Activated CD8-positive, alpha-beta T cell treated with anti-CD3 and anti-CD28 coated beads for 36 hours (primary cell): ENCODE measurements around the gene VPS35L. TPM values are rescaled to one million over a fixed set of nuclear protein-coding genes. Genes with fewer than 3 reads are reported as not detected.

Experiments
- ATAC-seq: fragments of 200-7000 bp; cut with Tn5 transposase; one replicate; pipeline ENCODE4 v1.10.0; 2021; ENCODE audit warnings: mild to moderate bottlenecking, moderate library complexity
- CTCF ChIA-PET: fragments of 350-600 bp; sonication (Branson Sonifier 250); formaldehyde crosslinking; loops from one replicate; lab custom pipeline; 2021; ENCODE audit warnings: antibody characterized with exemption; lab: Charles Lee
- POLR2A ChIA-PET: fragments of 350-600 bp; sonication (Branson Sonifier 250); formaldehyde crosslinking; loops from one replicate; lab custom pipeline; 2021; ENCODE audit warnings: antibody characterized with exemption; lab: Charles Lee
- DNase-seq: peaks from one replicate; pipeline ENCODE4 v3.0.0-alpha.2; 2020
- H3K27ac Mint-ChIP-seq: one replicate; pipeline ENCODE4 v1.8.0; 2021; ENCODE audit warnings: mild to moderate bottlenecking, mixed read lengths
- H3K27me3 Mint-ChIP-seq: one replicate; pipeline ENCODE4 v1.8.0; 2021; ENCODE audit warnings: mixed read lengths
- H3K36me3 Mint-ChIP-seq: one replicate; pipeline ENCODE4 v1.8.0; 2021; ENCODE audit warnings: low read depth, mixed read lengths
- H3K4me1 Mint-ChIP-seq: one replicate; pipeline ENCODE4 v1.8.0; 2021; ENCODE audit warnings: low read depth, mixed read lengths
- H3K4me3 Mint-ChIP-seq: one replicate; pipeline ENCODE4 v1.8.0; 2021; ENCODE audit warnings: mild to moderate bottlenecking, moderate library complexity, mixed read lengths
- H3K9me3 Mint-ChIP-seq: one replicate; pipeline ENCODE4 v1.8.0; 2021; ENCODE audit warnings: mixed read lengths
- intact Hi-C: fragments of 100-400 bp; cut with micrococcal nuclease; formaldehyde crosslinking; loops from one replicate; pipeline ENCODE4 v1.10.0; 2022
- total RNA-seq, 2 experiments: library from RNA; stranded (reverse); gene quantifications; one replicate each; pipeline ENCODE4 v1.2.3, GENCODE V29; 2021
- TF ChIP-seq, protein P1 (sequence below): fragments of 200-600 bp; IDR thresholded peaks from one replicate; pipeline ENCODE4 v1.8.0; 2022; ENCODE audit warnings: antibody characterized with exemption, mild to moderate bottlenecking

VPS35L gene
- total RNA-seq, 2 experiments from 2014 or later: 32.1 to 34.8 TPM

DNA sequence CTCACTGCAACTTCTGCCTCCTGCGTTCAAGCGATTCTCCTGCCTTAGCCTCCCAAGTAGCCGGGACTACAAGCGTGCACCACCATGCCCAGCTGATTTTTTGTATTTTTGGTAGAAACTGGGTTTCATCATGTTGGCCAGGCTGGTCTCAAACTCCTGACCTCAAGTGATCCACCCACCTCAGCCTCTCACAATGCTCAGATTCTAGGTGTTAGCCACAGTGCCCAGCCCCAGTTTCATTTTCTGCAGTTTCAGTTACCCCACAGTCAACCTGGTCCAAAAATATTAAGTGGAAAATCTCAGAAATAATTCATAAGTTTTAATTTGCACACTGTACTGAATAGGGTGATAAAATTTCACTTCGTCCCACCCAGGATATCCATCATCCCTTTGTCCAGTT is 133.8 kb downstream of the VPS35L start:
- ChIA-PET CTCF (interaction anchor here (1.8 kb wide), 1 partner anchor 106 kb away, joined by 3 read pairs; no protein-coding TSS in a partner anchor), POLR2A (interaction anchor here (0.6 kb wide), 1 partner anchor 904 kb away, joined by 4 read pairs; no protein-coding TSS in a partner anchor)
- Mint-ChIP-seq H3K36me3 (peaks cover 32% of the 10 kb centered on the region), H3K9me3 (peaks cover 1% of the 10 kb centered on the region), H3K4me1 (peaks cover 12% of the 10 kb centered on the region), H3K27me3 (no peaks in the 10 kb centered on the region), H3K4me3 (no peak overlapping the region), H3K27ac (no peak overlapping the region)
- DNase-seq (peak; percentile 29), ATAC-seq (no peak)
- intact Hi-C loops: no loop called here
- TF ChIP-seq, protein P1, sequence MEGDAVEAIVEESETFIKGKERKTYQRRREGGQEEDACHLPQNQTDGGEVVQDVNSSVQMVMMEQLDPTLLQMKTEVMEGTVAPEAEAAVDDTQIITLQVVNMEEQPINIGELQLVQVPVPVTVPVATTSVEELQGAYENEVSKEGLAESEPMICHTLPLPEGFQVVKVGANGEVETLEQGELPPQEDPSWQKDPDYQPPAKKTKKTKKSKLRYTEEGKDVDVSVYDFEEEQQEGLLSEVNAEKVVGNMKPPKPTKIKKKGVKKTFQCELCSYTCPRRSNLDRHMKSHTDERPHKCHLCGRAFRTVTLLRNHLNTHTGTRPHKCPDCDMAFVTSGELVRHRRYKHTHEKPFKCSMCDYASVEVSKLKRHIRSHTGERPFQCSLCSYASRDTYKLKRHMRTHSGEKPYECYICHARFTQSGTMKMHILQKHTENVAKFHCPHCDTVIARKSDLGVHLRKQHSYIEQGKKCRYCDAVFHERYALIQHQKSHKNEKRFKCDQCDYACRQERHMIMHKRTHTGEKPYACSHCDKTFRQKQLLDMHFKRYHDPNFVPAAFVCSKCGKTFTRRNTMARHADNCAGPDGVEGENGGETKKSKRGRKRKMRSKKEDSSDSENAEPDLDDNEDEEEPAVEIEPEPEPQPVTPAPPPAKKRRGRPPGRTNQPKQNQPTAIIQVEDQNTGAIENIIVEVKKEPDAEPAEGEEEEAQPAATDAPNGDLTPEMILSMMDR: no peak

DNA sequence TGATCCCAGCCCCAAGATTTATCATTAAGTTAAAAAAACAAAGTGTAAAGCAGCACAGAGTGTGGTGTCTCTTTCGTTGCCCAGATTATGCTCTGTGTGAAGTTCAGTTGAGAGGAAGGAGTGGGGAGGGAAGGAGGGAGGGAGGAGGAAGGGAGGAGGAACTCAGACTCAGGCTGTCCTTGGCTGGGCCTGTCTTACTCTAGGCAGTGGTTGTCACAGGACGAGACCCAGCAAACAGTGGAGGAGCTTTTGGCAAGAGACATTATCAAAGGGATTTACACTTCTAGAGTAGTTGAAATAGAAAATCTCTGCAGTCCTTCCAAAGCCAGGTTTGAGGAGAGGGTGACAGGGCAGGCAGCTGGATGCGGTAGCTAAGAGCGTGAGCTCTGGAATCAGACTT is 134.7 kb downstream of the VPS35L start:
- intact Hi-C loops: no loop called here
- Mint-ChIP-seq H3K4me1 (peaks cover 14% of the 10 kb centered on the region), H3K27ac (no peak overlapping the region)

DNA sequence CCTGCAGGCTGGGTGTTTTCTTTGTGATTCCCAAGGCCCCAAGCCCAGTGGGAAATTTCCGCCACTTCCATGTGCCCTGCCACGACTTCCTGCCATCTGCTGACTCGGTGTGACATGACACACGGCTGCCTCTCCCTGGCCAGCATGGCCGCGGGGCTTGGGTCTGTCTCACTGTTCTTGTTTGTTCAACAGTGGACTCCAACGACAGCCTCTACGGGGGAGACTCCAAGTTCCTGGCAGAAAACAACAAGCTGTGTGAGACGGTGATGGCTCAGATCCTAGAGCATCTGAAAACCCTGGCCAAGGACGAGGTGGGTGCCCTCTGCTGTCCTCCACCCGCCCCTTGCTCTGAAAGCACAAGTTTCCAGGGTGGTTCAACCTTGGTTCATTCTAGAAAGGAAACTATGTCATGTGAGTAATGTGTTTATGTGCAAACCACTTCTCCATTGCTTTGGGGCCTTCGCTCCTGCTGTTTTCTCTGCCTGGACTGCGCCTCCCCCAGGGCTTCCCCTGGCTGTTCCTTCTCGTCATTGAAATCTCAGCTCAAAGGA is 135.7 kb downstream of the VPS35L start:
- intact Hi-C loops: no loop called here
- Mint-ChIP-seq H3K36me3 (peaks cover 19% of the 10 kb centered on the region), H3K27ac (no peak overlapping the region), H3K4me3 (no peak overlapping the region), H3K9me3 (no peaks in the 10 kb centered on the region), H3K4me1 (peaks cover 21% of the 10 kb centered on the region), H3K27me3 (no peaks in the 10 kb centered on the region)
- POLR2A ChIA-PET: no interaction called here
- no peak for ATAC-seq
- CTCF ChIA-PET: no interaction called here
- TF ChIP-seq, protein P1: no peak
- no peak for DNase-seq

More for the DNA sequence above, 134.7 kb downstream of the VPS35L start:
- DNase-seq: no peak
- H3K27me3 Mint-ChIP-seq: no peaks in the 10 kb centered on the region
- TF ChIP-seq, protein P1: no peak
- ATAC-seq: no peak
- CTCF ChIA-PET: no interaction called here
- H3K9me3 Mint-ChIP-seq: no peaks in the 10 kb centered on the region
- H3K4me3 Mint-ChIP-seq: no peak overlapping the region
- peaks cover 26% of the 10 kb centered on the region for H3K36me3 Mint-ChIP-seq
- POLR2A ChIA-PET: no interaction called here

DNA sequence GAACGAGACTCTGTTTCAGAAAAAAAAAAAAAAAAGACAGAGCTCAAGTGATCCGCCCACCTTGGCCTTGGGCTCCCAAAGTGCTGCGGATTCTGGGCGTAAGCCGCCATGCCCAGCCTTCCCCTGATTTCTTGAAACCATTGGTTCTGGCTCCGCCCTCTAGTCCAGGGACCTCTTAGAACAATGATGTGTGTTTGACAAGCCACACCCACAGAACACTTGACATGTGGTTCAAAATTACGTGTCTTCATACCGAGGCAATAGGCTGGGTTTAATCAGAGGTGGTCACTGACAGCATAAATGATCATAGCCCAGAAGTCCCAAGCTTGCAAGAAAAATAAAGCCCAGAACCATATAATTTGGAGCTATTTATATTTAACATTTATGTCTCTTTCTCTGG is 139.5 kb downstream of the VPS35L start:
- Mint-ChIP-seq H3K4me1 (peaks cover 38% of the 10 kb centered on the region), H3K9me3 (no peaks in the 10 kb centered on the region), H3K27me3 (no peaks in the 10 kb centered on the region), H3K36me3 (peaks cover 42% of the 10 kb centered on the region), H3K4me3 (no peak overlapping the region), H3K27ac (no peak overlapping the region)
- CTCF ChIA-PET: no interaction called here
- TF ChIP-seq, protein P1: no peak
- ATAC-seq: no peak
- no peak for DNase-seq
- intact Hi-C loops: no loop called here
- POLR2A ChIA-PET: no interaction called here

DNA sequence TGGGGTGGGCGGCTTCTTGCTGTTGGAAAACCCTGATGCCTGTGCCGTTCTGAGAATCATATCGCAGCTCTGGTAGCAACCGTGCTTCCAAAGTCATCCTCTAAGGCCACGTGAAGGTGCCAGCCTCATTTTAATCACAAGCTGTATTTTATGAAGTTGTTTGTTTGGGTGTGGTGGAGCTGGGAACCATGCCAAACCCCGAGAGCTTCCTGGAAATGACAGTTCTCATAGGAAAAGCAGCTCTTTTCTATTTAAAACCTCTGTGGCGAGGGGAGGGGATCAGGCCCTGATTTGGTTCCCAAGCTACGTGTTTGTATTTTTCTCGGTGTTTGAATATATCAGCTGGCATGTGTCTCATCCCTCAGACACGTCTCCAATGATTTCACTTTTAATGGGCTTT is 140.8 kb downstream of the VPS35L start:
- Mint-ChIP-seq H3K9me3 (no peaks in the 10 kb centered on the region), H3K27ac (peak overlapping the region; percentile 49), H3K4me1 (peaks cover 36% of the 10 kb centered on the region), H3K27me3 (no peaks in the 10 kb centered on the region), H3K4me3 (no peak overlapping the region), H3K36me3 (peaks cover 56% of the 10 kb centered on the region)
- peak; percentile 77 for DNase-seq
- TF ChIP-seq, protein P1: no peak
- ChIA-PET CTCF (interaction anchor here (0.8 kb wide), 1 partner anchor 137 kb away, joined by 3 read pairs; no protein-coding TSS in a partner anchor), POLR2A (interaction anchor here (0.7 to 1.1 kb wide), 3 partner anchors 9 to 633 kb away, joined by 3 to 4 read pairs (median 3); partner anchors contain the start of genes IQCK and KNOP1)
- intact Hi-C loops: no loop called here
- peak; percentile 67 for ATAC-seq
